GM18951 (cell line): ENCODE measurements around the gene PRKD2.
"Not testable (repeated sequence)": the region's sequence is repeated elsewhere in the genome, so short reads cannot be mapped to it uniquely, and the experiment has no call there.

Experiments used
- POLR2A ChIP-seq: IDR thresholded peaks from 4 replicates; pipeline ENCODE4 v1.6.1; 2011; ENCODE audit warnings: mild to moderate bottlenecking; ENCODE audit not compliant: insufficient read length, insufficient read depth; ENCODE audit errors: extremely low read depth
- in situ Hi-C: fragments of 300-500 bp; cut with MboI; formaldehyde crosslinking; loops from one replicate; pipeline ENCODE4 v1.12.0; 2022; ENCODE audit warnings: low sequenced_read_pairs, mixed read lengths, inconsistent platforms; ENCODE audit not compliant: unreplicated experiment

Gene PRKD2

DNA sequence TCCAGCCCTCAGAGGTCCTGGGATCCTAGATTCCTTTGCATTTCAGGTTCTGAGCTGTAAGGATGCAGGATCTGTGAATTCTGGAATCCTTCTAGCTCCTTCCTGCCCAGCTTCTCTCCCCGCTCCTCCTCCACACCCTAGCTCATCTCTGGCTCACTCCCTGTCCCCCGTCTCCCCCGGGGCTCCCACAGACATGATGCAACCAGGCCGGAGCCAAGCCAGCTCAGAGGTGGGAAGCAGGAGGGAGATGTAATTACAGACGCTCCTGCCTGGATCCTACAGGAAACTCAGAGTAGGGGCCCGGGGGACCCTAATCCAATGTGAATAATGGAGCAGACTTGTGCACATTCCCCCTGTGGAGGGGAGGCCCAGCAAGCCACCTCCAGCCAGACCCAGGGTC lies 85.4 kb downstream of the PRKD2 start:
- no peak for TF ChIP-seq POLR2A
- in situ Hi-C loops: no loop called here

DNA sequence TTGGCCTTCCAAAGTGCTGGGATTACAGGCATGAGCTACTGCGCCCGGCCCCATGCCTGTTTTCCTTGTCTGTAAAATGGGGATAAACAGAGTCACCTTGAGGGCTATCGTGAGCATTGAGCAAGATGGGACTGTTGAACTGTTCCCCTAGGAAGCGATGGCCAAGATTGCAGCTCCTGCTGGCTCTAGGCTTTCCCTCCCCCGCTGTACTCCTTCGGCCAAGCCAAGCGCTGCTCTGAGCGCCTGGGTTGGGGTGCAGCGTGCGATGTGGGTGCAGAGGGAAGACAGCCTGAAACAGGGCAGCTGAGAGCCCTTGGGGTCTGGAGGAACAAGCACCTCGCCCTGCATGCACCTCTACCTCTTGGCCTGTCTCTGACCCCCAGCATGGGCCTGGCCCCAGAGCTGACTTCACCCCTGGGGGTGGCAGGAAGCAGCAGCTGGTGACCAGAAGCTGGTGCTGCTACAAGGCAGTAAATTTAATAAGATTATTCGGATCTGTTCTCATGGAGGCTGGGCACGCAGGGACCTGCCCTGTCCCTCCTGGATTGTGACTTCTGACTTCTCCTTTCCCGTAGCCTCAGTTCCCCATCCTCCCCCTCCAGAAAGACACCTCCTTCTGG lies 86.2 kb downstream of the PRKD2 start:
- no peak for TF ChIP-seq POLR2A

DNA sequence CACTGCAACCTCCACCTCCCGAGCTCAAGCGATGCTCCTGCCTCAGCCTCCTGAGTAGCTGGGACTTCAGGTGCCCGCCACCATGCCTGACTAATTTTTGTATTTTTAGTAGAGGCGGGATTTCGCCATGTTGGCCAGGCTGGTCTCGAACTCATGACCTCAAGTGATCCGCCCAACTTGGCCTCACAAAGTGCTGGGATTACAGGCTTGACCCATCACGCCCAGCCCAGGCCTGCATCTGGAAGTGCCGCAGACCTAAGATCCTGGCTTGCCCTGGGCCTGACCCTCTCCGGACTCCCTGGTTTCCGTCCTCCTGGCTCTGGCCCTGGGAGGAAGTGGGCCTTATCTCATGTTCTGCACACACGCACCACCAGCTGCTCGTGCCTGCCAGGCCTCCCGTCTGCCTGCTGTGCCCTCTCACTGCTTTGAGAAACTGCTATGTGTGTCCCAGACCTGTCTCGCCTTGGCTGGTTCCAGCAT lies 87.3 kb downstream of the PRKD2 start:
- no peak for TF ChIP-seq POLR2A
- in situ Hi-C loops: no loop called here

More for the DNA sequence above, 86.2 kb downstream of the PRKD2 start:
- in situ Hi-C loops: no loop called here

DNA sequence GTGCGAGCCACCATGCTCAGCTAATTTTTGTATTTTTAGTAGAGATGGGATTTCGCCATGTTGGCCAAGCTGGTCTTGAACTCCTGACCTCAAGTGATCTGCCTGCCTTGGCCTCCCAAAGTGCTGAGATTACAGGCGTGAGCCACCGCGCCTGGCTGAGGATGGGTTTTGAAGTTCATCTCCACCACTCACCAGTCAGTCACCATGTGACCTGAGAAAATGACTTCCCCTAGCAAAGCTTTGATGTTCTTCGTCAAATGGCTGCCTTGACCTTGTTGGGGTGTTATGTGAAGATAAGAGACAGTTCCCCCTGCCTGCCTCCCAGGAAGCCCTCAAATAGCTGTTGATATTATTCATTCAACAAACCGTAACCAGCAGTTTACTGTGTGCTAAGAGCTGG lies 87.9 kb downstream of the PRKD2 start:
- in situ Hi-C loops: not testable (repeated sequence)

DNA sequence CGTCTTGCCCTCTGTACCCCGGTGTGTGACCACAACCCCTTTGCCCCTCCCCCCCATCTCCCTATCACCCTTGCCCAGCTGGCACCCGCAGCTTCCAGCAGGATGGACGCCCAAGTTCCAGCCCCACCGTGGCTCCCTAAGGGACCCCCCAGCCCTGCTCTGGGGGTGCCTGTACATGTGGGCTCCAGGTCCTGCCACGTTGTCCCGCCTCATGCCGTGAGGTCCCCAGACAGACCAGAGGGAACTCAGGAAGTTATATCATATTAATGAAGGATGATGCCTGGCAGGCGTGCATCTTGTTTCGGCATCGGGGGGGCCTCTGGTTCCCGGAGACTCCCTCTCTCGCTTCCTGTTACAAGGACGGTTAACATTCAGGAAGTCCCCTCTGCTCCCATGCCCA lies 90.5 kb downstream of the PRKD2 start:
- no peak for TF ChIP-seq POLR2A
- in situ Hi-C loops: no loop called here

DNA sequence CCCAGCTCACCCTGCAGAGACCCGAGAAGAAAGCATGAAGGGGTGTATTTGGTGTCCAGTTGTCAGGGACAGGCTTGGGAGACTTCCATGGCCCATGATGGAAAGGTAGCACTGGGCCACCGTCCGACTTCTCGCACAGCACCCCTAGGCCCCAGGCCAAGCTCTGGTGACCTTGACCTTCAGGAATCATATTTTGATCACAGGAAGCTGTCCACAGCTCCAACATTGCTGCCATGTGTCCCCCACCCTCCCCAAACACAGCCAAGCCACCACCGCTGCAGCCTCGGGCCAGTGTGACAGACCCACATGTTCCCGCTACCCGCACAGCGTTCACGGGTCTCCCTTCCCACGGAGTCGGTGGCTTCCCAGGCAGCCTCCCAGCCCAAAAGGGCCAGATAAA lies 91.2 kb downstream of the PRKD2 start:
- no peak for TF ChIP-seq POLR2A
- in situ Hi-C loops: no loop called here

DNA sequence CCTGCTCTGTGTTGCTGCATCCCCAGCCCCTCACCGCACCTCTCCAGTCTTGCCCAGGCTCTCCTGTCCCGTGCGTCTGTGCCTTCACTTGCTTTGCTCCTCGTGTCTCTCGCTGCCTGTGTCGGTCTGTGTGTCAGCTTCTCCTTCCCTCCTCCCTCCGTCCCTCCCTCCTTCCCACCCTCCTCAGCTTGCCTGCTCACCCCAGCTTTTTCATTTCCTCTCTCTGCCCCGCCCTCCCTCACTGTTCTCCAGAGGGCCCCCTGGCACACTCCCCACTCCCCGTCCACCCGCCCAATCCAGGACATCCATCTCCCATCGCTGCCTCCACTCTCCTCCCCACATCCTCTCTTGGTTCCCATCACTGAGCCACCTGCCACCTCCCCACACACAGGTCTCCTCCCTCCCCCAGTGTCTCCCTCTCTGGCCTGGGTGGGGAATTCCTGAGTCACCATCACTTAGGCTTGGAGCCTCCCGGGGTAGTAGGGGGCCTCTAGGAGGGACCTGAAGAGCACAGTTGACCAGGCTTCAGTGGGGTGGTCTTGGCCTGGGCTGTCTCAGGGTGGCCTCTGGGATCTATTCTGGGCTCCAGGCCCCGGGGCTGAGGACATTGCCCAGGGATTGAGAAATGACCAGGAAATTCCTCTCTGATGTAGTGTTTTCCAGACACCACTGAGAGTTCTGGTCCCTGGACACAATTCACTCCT lies 91.8 kb downstream of the PRKD2 start, which contains the start of gene PTGIR:
PTGIR (minus strand) TSS at position 132 of the 704 bp plus-strand sequence. CDS start 864 bp downstream, outside the sequence.
- TF ChIP-seq POLR2A: peak; percentile 49
- in situ Hi-C loops: no loop called here
